Measurements from ENCODE around the gene PLOD3. TPM values are rescaled to one million over a fixed set of nuclear protein-coding genes. Genes with fewer than 3 reads are reported as not detected.

PLOD3 gene
- total and polyA plus RNA-seq, 9 of the 15 experiments (the other 6 are each of a cell fraction or from before 2014, with no cell fraction given): 2.8 to 101 (median 30.9) TPM

- TF ChIP-seq MYNN (IDR thresholded peaks at IDR 0.05) (peak; percentile 57; the same call in 1 of the 2 replicates), MYNN (CRISPR knock-in tag; IDR thresholded peaks at IDR 0.05) (no peak), ATF1 (CRISPR knock-in tag; IDR thresholded peaks at IDR 0.05) (no peak), ATF1 (tag; IDR thresholded peaks at IDR 0.05) (peak; percentile 0), ZBTB8A (IDR thresholded peaks at IDR 0.05; ENCODE audit: partially characterized antibody) (no peak), SMAD4 (CRISPR knock-in tag; conservative IDR thresholded peaks at IDR 0.05) (peak; percentile 64; the same call in 1 of the 2 replicates), JUND (IDR thresholded peaks at IDR 0.05; ENCODE audit: borderline replicate concordance, low read depth, low read length) (peak; percentile 42; the same call in 1 of the 2 replicates), JUND (tag; IDR thresholded peaks at IDR 0.05; ENCODE audit: borderline replicate concordance, low read depth, low read length) (no peak; the same call in 2 of the 3 replicates), U2AF1 (optimal IDR thresholded peaks at IDR 0.05; ENCODE audit: low read depth, low read length) (no peak), POLR2A (conservative IDR thresholded peaks at IDR 0.05) (no peak), MYC (IDR thresholded peaks at IDR 0.05; ENCODE audit: low read depth, low read length) (peak; percentile 45; the same call in 1 of the 2 replicates), MYC (CRISPR knock-in tag; IDR thresholded peaks at IDR 0.05; ENCODE audit: borderline replicate concordance, low read depth) (peak; percentile 63; the same call in 1 of the 2 replicates), MXI1 (IDR thresholded peaks at IDR 0.05; ENCODE audit: low read depth, low read length) (no peak), ZBTB40 (IDR thresholded peaks at IDR 0.05) (no peak), ZBTB40 (CRISPR knock-in tag; IDR thresholded peaks at IDR 0.05) (no peak), CTBP1 (IDR thresholded peaks at IDR 0.05; ENCODE audit: borderline replicate concordance) (peak; percentile 67; the same call in 1 of the 2 replicates), SMARCE1 (IDR thresholded peaks at IDR 0.05) (no peak), TAF15 (IDR thresholded peaks at IDR 0.05; ENCODE audit: low read depth, low read length) (no peak), HDAC1 (IDR thresholded peaks at IDR 0.05) (0 out of 4 replicates have a peak, but pooled peaks of 1 of the 2 experiments have one; percentile 23), PHF8 (IDR thresholded peaks at IDR 0.05; ENCODE audit: borderline replicate concordance, low read length) (no peak), FOXP1 (CRISPR knock-in tag; IDR thresholded peaks at IDR 0.05) (no peak), HSF4 (CRISPR knock-in tag; IDR thresholded peaks at IDR 0.05; ENCODE audit: borderline replicate concordance) (no peak), CREM (IDR thresholded peaks at IDR 0.05; ENCODE audit: low read depth) (peak; percentile 82)
Observed at GRCh38 chr7:101169838-101170551, 47.4 kb downstream of the PLOD3 start (continued).

Measured in K562 (cell line).